ENCODE results near the gene MAPKAPK3. TPM values are rescaled to one million over a fixed set of nuclear protein-coding genes. Genes with fewer than 3 reads are reported as not detected.

Gene MAPKAPK3
- total and polyA plus RNA-seq, 2 of the 8 experiments (the other 6 are each of a cell fraction or from before 2014, with no cell fraction given) = 65.4 to 99.8 TPM

- TF ChIP-seq EGR1 (IDR thresholded peaks at IDR 0.05; ENCODE audit: borderline replicate concordance, low read depth, low read length) = no peak
- TF ChIP-seq SUZ12 (IDR thresholded peaks at IDR 0.05; ENCODE audit: low read length) = no peak
- no peak for TF ChIP-seq CTBP2 (IDR thresholded peaks at IDR 0.05; ENCODE audit: borderline replicate concordance, insufficient read depth, insufficient read length, low read length)
- no peak for TF ChIP-seq EZH2 (IDR thresholded peaks at IDR 0.05; ENCODE audit: low read depth, low read length, severe bottlenecking)
These were observed 1.0 kb downstream of the MAPKAPK3 start (continued) for GRCh38 chr3:50617911-50618481.
